HG02571 (cell line): ENCODE results near the gene POLG2.
"Not testable (repeated sequence)": the region's sequence is repeated elsewhere in the genome, so short reads cannot be mapped to it uniquely, and the experiment has no call there.

Experiments used
- ATAC-seq: cut with Tn5 transposase; IDR thresholded peaks from one replicate; pipeline ENCODE4 v1.9.1; 2021; ENCODE audit warnings: mild to moderate bottlenecking, moderate library complexity; ENCODE audit not compliant: unreplicated experiment

The POLG2 gene

DNA sequence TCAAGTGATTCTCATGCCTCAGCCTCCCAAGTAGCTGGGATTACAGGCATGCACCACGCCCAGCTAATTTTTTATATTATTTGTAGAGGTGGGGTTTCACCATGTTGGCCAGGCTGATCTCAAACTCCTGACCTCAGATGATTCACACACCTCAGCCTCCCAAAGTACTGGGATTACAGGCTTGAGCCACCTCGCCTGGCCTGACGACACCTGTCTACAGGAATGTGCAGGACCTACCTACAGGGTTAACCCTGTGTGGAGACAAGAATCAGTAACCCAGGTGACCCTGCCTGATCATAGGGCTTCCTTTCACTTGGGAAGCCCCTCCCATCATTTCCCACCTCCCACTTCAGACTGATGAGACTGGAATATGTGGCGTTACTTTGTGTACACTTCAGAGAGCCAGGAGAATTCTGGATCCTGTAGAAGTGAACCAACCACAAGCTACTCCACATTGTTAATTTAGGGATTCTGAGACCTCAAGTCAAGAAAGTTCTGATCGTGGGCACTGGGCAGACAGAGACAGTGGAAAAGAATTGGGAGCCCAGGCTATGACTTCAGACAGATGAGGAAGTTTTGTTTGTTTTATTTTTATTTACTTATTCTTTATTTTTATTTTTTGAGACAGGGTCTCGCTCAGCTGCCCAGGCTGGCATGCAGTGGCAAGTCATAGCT is 53.6 kb downstream of the POLG2 start:
- ATAC-seq: no peak

- ATAC-seq: no peak
These were observed 54.3 kb downstream of the POLG2 start for GRCh38 chr17:64442541-64442971.

DNA sequence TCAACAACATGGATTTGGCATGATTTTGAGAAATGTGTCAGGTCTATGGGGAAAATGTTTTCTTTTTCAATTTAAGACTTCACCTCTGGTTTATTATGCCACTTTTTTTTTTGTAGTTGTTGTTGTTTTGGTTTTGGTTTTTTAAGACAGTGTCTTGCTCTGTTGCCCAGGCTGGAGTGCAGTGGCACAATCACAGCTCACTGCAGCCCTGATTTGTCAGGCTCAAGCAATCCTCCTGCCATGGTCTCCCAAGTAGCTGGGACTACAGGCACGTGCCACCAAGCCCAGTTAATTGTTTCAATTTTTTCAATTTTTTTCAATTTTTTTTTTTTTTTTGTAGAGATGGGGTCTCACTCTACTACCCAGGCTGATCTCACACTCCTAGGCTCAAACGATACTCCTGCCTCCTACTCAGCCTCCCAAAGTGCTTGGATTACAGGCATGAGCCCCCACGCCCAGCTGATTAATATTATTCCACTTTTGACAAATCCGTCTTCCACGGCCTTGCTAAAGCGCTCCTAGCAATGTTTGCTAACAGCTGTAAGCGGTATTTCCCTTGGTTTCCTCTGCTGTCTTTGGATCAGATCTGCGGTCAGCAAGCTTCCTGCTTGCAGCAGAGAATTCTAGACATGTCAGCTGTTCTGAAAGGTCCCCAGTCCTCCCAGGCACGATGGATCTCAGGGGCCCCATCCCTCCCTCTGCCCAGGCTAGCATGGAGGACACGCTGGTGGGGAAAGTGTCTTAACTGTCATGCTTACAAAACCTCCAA is 54.9 kb downstream of the POLG2 start:
- no peak for ATAC-seq

GRCh38 chr17:64439956-64440355 is 56.9 kb downstream of the POLG2 start:
- no peak for ATAC-seq

- not testable (repeated sequence) for ATAC-seq
These were observed 57.3 kb downstream of the POLG2 start for GRCh38 chr17:64439521-64439920.

- no peak for ATAC-seq
These were observed 58.8 kb downstream of the POLG2 start for GRCh38 chr17:64437944-64438525.

- ATAC-seq: no peak
These were observed 65.3 kb downstream of the POLG2 start for GRCh38 chr17:64431534-64431933.

GRCh38 chr17:64430036-64430435 is 66.8 kb downstream of the POLG2 start:
- ATAC-seq: not testable (repeated sequence)

GRCh38 chr17:64428406-64428805 is 68.4 kb downstream of the POLG2 start:
- ATAC-seq: no peak
